ENCODE results near the gene AASS.
"Not testable (repeated sequence)": the region's sequence is repeated elsewhere in the genome, so short reads cannot be mapped to it uniquely, and the experiment has no call there.

AASS gene

DNA sequence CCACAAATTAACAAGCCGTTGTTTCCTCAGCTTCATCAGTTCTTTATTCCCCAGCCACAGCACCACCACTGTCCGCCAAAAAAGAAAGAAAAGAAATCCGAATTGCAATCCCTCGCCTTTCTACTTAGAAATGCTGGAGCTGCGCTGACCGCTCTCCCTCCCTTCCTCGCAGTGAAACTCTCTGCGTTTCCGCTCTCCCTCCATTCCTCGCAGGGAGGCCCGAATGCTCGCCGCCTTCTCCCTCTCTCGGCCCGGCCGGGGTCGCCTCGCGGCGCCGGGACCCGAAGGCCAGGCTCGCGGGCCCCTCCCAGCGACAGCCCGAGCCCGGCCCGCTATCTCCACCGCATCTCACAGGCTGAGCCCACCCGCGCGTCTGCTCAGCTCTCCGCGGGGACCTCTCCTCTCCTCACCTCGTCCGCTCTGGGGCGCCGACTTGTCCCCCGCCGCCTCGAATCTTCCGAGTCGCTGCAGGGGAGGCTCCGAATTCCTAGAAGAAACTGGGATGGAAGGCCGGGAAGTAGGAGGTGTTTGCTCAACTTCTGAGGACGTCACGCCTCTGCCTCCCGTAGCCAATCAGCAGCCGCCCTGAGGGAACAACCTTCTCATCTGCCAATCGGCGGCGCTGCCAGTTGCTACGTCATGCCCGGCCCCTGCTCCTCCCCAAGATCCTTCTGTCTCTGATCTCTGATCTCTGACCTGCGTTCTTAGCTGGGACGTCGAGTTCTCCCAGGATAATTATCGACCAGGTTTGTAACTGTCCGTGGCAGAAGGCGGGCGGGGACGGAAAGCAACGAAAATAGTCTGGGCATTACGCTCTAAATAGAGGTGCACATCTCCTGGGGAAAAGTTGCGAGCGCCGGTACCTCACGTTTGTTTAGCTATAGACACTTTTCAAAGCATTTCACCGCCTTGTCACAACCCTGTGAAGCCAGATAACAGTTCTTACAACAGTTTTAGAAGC lies at the start of gene AASS:
Gene AASS, minus strand, starts transcription at position 499 of the 961 bp plus-strand sequence. CDS start 10,523 bp downstream, outside the sequence.
- TF ChIP-seq, protein P1, sequence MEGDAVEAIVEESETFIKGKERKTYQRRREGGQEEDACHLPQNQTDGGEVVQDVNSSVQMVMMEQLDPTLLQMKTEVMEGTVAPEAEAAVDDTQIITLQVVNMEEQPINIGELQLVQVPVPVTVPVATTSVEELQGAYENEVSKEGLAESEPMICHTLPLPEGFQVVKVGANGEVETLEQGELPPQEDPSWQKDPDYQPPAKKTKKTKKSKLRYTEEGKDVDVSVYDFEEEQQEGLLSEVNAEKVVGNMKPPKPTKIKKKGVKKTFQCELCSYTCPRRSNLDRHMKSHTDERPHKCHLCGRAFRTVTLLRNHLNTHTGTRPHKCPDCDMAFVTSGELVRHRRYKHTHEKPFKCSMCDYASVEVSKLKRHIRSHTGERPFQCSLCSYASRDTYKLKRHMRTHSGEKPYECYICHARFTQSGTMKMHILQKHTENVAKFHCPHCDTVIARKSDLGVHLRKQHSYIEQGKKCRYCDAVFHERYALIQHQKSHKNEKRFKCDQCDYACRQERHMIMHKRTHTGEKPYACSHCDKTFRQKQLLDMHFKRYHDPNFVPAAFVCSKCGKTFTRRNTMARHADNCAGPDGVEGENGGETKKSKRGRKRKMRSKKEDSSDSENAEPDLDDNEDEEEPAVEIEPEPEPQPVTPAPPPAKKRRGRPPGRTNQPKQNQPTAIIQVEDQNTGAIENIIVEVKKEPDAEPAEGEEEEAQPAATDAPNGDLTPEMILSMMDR (IDR thresholded peaks at IDR 0.05; ENCODE audit: insufficient read depth, low read depth, low read length, missing control alignments), result no peak
- H3K4me3 ChIP-seq (ENCODE audit: low read depth, low read length), result peak within 1 kb of the TSS; percentile 65
- DNase-seq (ENCODE audit: low read depth), result peak; percentile 90

DNA sequence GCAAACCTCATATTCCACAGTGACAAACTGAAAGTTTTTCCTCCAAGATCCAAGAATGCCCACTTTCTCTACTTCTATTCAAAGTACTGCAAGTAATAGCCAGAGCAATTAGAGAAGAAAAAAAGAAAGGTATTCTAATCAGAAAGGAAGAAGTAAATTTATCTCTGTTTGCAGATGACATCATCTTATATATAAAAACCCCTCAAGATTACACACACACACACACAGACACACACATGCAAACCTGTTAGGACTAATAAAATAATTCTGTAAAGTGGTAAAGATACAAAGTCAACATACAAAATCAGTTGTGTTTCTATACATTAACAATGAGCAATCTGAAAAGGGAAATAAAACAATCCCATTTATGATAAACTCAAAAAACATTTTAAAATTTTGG lies 44.7 kb upstream of the AASS start:
- no peak for DNase-seq (ENCODE audit: low read depth)
- TF ChIP-seq, protein P1 (IDR thresholded peaks at IDR 0.05; ENCODE audit: insufficient read depth, low read depth, low read length, missing control alignments), result no peak
- H3K4me3 ChIP-seq (ENCODE audit: low read depth, low read length), result no peak overlapping the region

DNA sequence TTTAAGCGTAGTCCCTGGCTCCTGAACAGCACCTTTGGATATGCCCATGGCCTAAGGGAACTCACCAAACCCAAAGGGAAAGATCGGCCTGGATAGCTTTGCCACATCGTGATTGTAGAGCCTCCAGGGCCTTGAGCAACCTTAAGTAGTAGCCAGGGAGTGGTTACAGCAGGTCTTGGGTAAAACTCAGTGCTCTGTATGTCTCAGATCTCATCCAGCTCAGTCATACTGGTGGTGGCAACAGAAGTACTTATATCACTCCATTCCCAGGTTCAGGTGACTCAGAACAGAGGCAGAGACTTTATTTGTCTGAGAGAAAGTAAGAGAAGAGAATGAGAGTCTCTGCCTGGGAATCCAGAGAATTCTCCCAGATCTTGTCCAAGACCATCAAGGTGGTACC lies 39.1 kb upstream of the AASS start:
- DNase-seq (ENCODE audit: low read depth), result no peak
- H3K4me3 ChIP-seq (ENCODE audit: low read depth, low read length), result no peak overlapping the region
- TF ChIP-seq, protein P1 (IDR thresholded peaks at IDR 0.05; ENCODE audit: insufficient read depth, low read depth, low read length, missing control alignments), result no peak

DNA sequence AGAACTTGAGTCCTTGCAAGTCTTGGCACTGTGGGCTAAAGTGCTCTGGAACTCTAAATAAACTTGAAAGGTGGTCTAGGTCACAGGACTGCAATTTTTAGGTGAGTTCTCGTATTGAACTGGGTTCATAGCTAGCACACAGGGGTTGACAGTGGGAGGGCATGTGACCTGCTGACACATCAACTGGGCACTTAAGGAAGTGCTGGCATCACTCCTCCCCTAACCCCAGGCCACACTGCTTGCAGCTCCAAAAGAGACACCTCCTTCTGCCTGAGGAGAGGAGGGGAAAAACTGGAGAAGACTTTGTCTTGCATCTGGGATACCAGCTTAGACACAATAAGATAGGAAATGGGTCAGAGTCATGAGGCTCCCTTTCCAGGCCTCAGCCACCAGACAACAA lies 38.0 kb upstream of the AASS start:
- DNase-seq (ENCODE audit: low read depth), result no peak
- H3K4me3 ChIP-seq (ENCODE audit: low read depth, low read length), result no peak overlapping the region
- TF ChIP-seq, protein P1 (IDR thresholded peaks at IDR 0.05; ENCODE audit: insufficient read depth, low read depth, low read length, missing control alignments), result no peak

DNA sequence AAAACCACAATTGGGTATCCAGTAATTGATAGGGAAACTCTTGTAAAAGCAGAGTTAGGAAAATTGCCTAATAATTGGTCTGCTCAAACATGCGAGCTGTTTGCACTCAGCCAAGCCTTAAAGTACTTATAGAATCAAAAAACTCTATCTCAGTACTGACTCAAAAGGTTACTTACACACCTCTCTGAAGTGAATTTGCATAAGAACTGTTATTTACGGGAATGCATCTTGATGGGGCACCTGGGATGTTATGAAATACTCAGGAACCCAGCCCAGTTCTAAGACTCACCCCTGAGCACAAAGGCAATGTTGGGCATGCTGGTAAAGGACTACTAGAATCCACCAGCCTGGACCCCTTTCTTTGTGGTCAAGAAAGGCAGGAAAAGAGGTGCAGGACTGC lies 28.1 kb upstream of the AASS start:
- not testable (repeated sequence) for H3K4me3 ChIP-seq (ENCODE audit: low read depth, low read length); DNase-seq (ENCODE audit: low read depth)

DNA sequence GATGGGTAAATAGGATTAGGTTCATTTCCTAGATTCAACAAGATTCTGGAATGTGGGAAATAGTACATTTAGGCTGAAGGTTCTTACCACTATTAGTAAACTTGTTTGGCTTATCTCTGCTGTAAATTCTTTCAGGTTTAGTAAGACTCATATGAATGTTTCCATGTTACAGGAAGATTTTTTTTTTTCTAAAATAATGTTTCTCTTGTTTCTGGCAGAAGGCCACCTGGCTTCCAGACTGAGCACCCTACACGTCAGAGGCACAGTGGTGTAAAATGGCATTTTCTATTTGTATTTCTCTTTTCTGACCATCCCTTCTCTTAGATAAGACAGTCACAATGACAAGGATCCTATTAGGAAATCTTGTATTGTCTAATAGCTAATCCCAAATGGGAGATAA lies 22.7 kb upstream of the AASS start:
- TF ChIP-seq, protein P1 (IDR thresholded peaks at IDR 0.05; ENCODE audit: insufficient read depth, low read depth, low read length, missing control alignments), result no peak
- H3K4me3 ChIP-seq (ENCODE audit: low read depth, low read length), result no peak overlapping the region
- no peak for DNase-seq (ENCODE audit: low read depth)

DNA sequence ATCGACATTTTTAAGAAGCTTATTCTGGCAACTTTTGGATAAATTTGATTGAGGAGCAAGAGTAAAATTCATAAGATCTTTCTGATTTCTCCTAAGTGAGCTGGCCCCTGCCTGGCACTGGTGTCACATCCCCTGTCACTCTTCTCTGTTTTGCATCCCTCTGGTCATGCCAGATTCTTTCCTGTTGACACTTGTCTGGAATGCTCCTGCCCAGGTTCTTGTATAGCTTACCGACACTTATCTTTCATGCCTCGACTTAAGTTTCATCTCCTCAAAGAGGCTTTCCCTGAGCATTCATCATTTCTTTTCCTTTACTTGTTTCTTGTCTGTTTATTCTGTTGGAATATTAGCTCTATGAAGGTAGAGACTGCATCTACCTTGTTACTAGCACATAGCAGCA lies 22.2 kb upstream of the AASS start:
- no peak for DNase-seq (ENCODE audit: low read depth)
- H3K4me3 ChIP-seq (ENCODE audit: low read depth, low read length), result no peak overlapping the region
- TF ChIP-seq, protein P1 (IDR thresholded peaks at IDR 0.05; ENCODE audit: insufficient read depth, low read depth, low read length, missing control alignments), result no peak
